Stimulated activated CD4-positive, alpha-beta T cell treated with anti-CD3 and anti-CD28 coated beads, Interleukin-1b, Interleukin-23, amount 100 ng/mL, for 1 hour (primary cell): Measurements from ENCODE around the gene MAGI2.
"Not testable (repeated sequence)": the region's sequence is repeated elsewhere in the genome, so short reads cannot be mapped to it uniquely, and the experiment has no call there.

Experiments used
- DNase-seq, 2 donors: peaks; one replicate each; pipeline ENCODE4 v3.0.0-alpha.2; 2020; ENCODE audit warnings: low read depth in 2 of 2

Gene MAGI2

DNA sequence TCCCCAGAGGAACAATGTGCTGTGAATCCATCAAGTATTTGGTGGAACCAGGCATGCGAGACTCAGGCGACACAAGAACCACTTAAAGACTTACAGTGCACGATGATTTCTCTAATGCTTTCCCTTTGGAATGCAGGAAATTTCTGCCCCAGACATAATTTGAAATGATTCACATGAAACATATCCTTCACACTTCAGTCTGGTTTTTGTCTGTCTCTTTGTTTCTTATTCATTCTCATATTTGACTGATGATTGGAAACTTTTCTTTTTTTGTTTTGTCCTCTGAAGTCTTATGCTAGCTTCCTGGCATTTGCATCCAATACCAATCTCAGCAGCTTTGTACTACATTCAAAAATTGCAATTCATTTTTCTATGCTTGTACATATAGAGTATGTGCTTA, 1152.1 kb downstream of the MAGI2 start:
- no peak for DNase-seq

DNA sequence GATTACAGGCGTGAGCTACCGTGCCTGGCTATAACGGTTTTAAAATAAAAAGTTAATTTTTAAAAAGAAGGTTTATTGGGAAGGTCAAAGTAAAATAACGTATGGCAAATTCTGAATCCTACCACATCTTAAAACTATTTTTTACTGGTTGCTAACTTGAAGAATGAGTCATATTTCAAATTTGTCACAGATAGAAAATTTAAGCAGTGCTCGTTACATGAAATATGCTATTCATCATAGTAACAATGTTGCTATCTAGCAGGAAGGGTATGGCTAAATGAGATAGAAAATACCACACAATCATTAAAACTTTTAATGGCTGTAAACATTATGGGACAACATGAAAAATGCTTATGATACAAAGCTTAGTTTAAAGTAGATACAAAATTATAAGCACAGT, 1154.4 kb downstream of the MAGI2 start:
- DNase-seq: no peak

DNA sequence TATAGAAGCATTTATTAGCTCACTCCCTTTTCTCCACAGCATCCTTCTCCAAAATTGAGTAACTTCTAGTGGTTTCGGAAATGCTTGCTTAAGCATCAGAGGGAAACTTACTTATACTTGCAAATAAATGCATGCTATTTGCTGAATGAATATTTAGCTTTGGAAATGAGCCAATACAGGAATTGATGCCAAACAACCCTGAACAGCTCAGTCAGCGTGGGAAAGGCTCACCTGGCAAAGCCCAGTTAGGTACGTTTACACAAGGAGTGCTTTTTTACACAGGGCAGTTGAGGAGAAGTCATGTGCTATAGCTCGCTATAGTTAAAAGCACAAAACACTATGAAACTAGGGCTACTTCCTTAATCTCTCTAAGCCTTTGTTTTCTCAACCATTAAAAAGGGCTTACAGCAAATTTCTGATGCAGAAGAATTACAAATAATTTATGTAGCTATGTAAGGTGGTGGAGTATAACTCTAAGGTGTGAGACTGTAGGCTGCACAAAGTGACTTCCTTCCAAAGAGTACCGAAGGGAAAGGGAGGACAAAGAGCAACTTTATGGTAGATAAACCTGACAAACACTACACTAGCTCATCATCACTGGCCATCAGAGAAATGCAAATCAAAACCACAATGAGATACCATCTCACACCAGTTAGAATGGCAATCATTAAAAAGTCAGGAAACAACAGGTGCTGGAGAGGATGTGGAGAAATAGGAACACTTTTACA, 1156.7 kb downstream of the MAGI2 start:
- DNase-seq: no peak

DNA sequence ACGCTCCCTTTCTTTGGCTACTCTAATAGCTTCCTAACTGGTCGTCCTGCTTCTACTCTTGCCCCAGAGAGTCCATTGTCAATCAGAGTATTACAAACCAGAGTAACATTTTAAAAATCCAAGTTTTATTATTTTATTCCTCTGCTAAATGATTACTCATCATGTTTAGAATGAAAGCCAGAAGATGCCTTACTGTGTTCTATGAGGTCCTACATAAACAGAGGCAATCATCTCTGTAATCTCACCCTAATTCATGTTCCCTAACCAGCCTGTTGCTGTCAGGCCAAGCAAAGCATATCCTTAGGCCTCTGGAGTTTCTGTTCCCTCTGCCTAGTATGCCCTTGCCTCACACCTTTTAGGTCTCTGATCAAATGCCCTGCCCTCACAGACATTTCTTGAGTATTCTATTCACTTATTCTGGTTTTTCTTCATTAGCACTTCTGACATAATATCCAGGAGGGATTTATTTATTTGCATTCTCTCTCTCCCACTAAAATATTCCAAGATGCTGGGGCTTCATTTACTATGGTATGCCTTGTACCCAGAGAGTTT, 1157.3 kb downstream of the MAGI2 start:
- no peak for DNase-seq

DNA sequence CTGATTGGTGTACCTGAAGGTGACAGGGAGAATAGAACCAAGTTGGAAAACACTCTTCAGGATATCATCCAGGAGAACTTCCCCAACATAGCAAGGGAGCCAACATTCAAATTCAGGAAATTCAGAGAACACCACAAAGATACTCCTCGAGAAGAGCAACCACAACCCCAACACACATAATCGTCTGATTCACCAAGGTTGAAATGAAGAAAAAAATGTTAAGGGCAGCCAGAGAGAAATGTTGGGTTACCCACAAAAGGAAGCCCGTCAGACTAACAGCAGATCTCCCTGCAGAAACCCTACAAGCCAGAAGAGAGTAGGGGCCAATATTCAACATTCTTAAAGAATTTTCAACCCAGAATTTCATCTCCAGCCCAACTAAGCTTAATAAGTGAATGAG, 1164.0 kb downstream of the MAGI2 start:
- not testable (repeated sequence) for DNase-seq

DNA sequence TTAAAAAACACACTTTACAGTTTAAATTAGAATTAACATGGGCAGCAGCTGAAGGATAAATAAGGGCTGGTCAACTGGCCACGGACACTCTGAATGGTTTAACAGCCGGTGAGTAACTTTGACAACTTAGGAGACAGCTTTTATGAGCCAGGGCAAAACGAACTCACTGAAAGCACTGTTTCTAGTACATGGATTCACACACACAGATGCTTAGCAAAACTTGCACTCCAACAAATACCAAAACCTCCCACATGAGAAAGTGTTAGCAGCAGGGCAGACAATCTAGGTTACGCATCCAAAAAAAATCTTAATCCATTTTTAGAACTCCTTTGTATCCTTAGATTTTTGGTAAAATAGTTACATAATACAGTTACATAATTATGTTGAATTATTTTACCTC, 1168.5 kb downstream of the MAGI2 start:
- DNase-seq: no peak

DNA sequence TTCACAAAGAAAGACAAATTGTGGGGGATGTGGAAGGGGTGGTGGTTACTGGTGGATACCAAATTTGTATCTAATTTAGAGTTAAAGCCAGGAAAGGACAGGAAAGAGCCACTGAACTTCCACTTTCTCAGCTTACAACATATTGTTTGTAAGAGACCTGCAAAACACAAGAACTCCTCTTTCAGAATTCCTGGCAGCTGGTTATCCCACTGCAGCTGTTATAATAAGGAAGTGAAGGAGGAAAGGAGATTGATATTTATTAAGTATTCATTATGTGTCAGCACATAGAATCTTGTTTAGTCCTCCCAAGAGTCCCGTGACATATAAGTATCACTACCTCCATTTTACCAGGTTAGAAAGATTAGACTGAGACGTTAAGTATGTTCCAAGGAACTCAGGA, 1173.2 kb downstream of the MAGI2 start:
- no peak for DNase-seq

DNA sequence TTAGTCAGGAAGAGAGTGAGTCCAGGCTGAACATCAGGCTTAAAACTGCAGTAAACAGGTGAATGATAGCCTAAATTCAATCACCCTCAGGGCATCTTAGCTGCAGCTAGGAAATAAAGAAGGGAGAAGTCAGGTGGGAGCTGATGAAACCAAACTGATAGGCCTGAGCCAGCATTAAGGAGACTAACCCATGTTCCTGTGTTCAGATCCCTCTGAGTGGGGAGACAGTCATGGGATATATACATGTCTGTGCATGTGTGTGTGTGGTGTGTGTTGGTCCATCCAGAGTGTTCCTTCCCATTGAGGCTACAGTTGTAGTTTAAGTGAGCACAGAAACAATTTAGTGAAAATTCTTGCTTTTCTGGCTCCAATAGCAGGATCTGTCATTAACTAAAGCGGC, 1174.0 kb downstream of the MAGI2 start:
- no peak for DNase-seq

DNA sequence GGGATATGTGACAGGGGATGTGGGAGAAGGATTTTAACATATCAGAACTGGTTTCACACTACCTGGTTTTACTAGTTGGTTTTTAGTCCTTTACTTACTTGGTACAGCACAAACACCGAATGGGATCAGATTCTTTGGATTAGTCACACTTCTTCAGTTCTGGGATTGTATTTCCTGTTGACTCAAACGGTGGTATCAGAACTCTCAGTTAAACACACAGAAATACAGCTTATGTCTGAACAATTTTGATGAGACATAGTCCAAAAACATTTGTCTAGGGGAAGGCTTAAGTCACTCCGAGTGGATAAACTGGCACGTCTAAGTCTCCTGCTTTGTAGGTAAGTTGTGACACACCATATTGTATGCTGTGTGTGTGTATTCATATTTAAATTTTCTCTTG, 1174.4 kb downstream of the MAGI2 start:
- DNase-seq: no peak

DNA sequence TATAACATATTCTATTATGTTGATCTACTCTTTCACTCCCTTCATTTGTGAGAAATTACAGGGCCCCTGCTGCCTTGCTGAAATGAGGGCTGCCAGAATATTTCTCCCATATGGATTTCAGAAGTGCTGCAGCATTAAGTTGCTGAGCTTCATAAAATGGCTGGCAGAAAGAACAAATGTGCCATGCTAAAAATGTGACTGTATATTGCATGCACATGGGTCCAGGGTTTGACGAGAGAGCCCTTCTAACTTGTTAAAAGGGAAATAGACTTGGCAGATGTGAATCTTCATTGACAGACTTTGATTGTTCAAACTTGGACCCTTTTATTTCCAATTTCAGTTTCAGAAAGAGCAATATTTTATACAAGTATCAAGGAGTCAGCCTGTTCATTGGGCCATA, 1186.3 kb downstream of the MAGI2 start:
- DNase-seq: no peak

DNA sequence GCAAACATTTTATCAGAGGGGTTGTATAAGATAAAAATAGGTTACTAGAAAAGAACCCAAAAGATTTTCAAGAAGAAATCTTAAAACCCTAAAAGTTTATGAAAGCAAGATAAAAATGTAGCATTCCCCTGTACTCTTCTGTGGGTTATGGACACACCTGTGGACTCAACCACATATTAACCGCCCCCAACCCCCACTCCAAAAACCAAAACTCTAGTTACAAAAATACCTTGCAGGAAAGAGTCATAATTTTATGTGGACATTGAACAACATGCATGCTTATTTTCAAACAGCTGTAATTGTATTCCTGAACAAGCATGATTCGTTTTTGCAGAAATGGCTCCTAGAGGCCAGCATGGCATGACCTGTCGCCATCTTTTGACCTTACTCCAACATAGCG, 1188.0 kb downstream of the MAGI2 start:
- no peak for DNase-seq

DNA sequence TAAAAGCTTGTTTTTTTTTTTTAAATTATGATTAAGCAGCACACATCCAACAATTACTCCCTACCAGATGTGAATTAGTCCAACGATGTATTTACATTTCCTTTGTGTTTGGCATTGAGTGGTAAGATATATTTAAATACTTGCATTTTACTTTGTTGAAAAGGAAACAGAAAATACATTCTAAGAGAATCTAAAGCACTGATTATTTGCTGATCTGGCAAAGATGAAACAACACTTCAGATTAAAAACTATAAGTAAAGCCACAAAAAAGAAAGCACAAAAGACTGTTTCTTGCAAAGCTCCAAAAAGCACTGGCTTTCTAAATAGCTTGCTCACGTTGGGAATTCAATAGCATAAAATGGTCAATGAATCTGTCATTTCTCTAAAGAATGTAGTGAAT, 1188.4 kb downstream of the MAGI2 start:
- no peak for DNase-seq

DNA sequence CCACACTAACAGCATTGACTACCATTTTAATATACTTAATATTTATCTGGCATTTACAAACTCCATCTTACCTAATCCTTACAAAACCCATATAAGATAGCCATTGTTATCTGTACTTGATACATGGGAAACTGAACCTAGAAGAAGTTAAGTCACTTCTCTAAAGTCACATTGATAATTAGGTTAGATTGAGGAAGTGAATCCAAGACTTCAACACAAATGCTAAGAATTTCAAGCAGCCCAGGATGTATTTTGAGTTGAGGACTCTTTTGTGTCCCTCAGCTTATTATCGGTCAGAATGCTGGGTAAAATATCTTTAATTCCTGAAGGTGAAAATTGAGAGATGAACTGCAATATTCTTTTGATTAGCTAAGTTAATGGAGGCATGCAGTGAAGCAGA, 1189.4 kb downstream of the MAGI2 start:
- DNase-seq: no peak

DNA sequence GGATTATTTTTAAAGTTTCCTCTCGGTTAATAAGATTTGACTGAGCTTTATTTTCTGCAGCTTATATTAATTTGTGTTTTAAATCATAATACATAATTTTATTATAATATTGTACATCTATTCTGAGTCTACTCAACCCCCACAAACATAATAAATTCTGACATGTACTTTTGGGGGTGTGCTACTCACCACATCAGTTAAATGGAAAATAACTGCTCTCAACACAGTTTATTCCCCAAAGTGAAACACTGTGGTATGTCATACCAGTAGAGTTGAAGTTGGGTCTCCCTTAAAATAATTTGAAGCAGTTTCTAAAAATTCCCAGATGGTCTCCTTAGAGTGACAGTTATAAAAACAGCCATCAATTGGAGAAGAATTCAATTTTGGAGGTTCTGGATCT, 1191.7 kb downstream of the MAGI2 start:
- DNase-seq: no peak

DNA sequence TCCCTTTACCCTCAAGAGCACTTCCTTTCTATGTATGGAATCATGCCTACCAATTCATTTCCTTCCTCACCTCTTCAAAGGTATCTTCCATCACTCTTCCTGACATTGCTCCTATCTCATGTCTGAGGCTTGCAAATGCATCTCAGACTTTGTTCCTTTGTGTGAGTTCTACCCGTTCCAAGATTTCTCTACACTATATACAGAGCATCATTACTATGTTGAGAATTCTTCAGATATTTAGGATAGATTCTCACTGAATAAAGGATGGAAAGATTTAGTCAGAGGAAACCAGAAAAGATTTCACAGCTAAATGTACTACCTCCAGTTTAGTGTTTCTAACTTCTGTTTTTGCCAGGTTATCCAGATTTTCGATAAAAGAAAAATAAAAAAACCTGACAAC, 1192.2 kb downstream of the MAGI2 start:
- DNase-seq: no peak

DNA sequence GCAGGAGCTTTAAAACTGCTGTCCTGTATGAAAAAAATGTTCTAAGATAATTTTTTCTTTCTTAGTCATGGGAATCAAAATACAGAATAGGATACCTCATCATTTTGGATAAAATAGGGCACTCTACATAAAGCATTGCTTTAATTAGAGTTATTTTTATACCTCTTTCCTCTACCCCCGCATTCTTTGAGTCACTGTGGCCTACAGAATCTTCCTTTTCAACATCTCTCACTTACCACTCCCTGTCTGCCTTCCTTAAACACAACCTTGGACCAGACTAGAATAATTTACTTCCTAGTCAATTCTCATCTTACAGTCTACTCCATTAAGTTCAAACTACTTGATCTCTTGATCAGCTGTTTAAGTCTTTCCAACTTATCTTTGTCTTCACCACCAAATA, 1192.6 kb downstream of the MAGI2 start:
- DNase-seq: no peak

DNA sequence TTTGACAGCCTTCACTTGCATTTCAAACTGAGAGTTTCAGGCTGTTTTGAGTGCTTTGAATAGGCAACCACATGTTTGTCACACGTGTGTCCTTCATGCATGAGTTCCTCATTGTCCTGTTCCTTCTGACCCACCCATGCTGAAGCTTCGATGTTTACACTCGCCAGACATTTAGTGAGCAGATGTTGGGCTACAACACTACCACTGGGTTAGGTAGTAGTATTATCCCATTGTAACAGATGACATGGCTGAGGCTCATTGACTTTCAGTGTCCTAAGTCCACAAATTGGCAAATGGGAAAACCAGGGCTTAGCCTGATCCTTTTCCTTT, 1198.8 kb downstream of the MAGI2 start:
- DNase-seq: no peak

DNA sequence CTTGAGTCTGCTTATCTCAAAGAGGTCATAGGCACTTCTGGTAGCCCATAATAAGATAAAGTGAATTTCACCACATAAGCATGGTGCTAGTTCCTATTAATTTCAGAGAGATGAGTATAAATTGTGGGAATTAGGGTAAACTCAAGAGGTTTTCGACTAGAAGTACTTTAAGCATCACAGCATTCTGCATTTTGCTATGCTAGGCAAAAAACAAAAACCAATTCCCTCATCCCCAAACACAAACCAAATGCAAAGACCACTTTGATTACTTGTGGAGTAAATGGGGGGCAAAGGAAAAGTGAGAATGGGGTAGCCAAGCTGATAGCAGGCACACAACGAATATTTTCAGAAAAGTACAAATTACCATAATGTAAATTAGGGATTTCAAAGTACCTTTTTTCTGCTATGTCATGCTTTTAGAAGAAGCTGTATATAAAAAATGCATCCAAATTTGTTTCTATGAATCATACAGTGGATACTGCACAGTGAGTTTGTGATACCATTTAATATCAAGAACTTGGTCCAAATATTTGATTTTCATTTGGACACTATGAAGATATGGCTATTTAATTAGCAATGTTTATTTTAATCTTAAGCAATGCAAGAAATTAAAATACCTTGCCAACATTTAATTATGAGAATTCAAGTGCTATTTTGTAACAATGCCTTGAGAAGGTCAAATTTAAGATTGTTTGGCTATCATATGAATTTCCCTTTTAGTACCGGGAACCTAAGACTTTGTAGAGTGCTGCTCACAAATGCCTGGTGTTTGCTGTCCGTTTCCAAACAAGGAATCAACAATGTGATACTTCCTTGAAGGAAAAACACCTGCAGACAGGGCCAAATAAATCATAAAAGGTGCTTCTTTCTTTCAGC, 1199.4 kb downstream of the MAGI2 start:
- DNase-seq: no peak

DNA sequence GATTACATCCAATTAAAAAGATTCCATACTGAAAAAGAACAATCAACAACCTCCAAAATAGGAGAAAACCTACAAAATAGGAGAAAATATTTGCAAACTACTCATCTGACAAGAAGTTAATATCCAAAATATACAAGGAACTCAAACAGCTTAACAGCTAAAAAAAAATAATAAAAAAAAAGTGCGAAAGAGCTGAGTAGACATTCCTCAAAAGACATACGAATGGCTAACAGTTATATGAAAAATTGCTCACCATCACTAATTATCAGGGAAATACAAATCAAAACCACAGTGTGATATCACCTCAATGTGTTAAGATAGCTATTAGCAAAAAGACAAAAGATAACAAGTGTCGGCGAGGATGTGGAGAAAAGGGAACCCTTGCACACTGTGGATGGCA, 1204.6 kb downstream of the MAGI2 start:
- DNase-seq: no peak

DNA sequence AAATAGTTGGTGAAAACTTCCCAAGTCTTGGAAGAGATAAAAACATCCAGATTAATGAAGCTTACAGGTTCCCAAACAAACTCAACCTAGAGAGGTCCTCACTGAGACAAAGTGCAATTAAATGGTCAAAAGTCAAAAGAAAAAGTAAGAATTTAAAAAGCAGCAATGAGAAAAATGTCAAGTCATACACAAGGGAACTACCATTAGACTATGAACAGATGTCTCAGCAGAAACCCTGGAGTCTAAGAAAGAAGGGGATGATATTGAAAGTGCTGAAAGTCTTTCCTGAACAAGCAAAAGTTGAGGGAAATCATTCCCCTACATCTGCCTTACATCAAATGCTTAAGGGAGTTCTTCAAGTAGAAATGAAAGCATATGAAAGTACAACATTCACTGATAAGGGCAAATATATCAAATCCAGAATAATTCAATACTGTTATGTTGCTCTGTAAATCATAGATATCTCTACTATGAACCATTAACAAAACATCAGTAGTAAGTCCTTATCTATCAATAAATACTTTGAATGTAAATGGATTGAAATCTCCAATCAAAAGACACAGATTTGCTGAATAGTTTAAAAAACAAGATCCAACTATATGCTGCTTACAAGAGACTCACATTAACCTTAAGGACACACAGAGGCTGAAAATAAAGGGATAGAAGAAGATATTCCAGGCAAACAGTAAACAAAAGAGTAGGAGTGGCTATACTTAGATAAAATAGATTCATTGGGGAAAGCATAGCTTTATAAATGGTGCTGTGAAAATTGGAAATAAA, 1205.4 kb downstream of the MAGI2 start:
- DNase-seq: no peak

DNA sequence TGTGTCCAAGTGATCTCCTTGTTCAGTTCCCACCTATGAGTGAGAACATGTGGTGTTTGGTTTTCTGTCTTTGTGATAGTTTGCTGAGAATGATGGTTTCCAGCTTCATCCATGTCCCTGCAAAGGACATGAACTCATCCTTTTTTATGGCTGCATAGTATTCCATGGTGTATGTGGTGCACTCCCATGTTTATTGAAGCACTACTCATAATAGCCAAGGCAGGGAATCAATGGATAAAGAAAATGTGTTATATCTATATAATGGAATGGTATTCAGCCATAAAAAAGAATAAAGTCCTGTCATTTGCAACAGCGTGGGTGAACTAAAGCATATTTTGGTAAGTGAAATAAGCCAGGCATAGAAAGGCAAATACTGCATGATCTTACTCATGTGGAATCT, 1213.3 kb downstream of the MAGI2 start:
- DNase-seq: not testable (repeated sequence)

DNA sequence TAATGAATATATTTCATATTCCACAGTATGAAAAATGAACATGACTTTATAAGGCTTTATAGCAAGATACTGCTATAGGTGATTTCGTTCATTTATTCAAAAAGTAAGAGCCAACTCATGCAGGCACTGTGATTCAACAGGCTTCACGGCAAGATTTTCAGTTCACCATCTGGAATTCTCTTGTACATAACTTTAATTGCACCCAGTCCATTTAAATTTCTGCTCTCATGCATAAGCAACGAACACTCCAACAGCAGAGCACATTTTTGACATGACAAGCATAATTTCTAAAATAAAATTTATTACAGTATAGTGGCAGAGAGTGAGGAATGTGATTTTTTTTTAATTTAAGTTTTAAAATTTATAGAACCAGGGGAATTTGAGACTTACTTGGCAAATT, 1218.8 kb downstream of the MAGI2 start:
- no peak for DNase-seq
